ENCODE measurements around the gene CRACR2B.

The CRACR2B gene

GRCh38 chr11:858053-858761 is 30.5 kb downstream of the CRACR2B start:
- TF ChIP-seq, protein P1, sequence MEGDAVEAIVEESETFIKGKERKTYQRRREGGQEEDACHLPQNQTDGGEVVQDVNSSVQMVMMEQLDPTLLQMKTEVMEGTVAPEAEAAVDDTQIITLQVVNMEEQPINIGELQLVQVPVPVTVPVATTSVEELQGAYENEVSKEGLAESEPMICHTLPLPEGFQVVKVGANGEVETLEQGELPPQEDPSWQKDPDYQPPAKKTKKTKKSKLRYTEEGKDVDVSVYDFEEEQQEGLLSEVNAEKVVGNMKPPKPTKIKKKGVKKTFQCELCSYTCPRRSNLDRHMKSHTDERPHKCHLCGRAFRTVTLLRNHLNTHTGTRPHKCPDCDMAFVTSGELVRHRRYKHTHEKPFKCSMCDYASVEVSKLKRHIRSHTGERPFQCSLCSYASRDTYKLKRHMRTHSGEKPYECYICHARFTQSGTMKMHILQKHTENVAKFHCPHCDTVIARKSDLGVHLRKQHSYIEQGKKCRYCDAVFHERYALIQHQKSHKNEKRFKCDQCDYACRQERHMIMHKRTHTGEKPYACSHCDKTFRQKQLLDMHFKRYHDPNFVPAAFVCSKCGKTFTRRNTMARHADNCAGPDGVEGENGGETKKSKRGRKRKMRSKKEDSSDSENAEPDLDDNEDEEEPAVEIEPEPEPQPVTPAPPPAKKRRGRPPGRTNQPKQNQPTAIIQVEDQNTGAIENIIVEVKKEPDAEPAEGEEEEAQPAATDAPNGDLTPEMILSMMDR (IDR thresholded peaks at IDR 0.05; ENCODE audit: control extremely low read depth, extremely low read depth, low read depth, missing control alignments) = no peak
- POLR2A ChIA-PET = no interaction called here
- CTCF ChIA-PET = interaction anchor here (3.0 kb wide), 1 partner anchor 11 kb away, joined by 14 read pairs; no protein-coding TSS in a partner anchor
- no peak for DNase-seq (ENCODE audit: extremely low spot score)

DNA sequence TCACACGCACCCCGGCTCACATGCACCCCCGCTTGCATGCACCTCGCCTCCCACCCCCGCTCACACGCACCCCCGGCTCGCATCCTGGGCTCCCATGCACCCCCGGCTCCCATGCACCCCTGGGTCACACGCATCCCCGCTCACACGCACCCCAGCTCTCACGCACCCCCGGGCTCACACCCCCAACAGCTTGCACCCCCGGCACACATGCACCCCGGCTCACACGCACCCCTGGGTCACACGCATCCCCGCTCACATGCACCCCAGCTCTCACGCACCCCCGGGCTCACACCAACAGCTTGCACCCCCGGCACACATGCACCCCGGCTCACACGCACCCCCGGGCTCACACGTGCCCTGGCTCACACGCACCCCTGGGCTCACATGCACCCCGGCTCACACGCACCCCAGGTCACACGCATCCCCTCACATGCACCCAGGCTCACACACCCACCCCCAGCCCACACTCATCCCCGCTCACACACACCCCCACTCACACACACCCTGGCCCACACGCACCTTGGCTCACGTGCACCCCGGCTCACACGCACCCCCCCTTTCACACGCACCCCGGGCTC is 31.1 kb downstream of the CRACR2B start:
- TF ChIP-seq, protein P1 (IDR thresholded peaks at IDR 0.05; ENCODE audit: control extremely low read depth, extremely low read depth, low read depth, missing control alignments) = no peak
- POLR2A ChIA-PET = no interaction called here
- DNase-seq (ENCODE audit: extremely low spot score) = no peak
- CTCF ChIA-PET = interaction anchor here (3.0 kb wide), 1 partner anchor 11 kb away, joined by 14 read pairs; no protein-coding TSS in a partner anchor

DNA sequence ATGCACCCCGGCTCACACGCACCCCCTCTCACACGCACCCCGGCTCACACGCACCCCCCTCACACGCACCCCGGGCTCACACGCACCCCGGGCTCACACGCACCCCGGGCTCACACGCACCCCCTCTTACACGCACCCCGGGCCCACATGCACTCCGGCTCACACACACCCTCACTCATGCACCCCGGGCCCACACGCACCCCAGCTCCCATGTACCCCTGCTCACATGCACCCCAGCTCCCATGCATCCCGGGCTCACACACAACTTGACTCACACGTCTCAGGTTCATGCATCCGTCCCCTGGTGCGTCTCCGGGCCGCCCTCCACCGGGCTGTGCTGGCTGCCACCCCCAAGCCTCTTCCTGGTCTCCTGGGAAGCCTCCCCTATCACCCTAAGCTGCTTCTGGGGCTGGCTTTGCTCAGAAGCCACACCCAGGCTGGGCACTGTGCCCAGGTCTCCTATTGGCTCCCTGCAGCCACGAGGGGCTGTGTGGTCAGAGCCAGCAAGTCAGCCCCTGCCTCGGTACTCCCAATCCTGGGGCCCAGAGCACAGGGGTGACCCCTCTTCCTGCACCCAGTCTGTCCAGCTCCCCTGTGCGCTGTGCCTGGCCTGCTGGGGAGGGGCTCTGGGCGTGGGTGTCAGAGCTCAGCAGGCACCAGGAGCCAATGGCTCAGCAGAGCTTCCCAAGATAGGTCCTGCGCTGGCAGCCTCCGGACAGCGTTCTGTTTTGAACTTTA is 31.8 kb downstream of the CRACR2B start:
- no peak for DNase-seq (ENCODE audit: extremely low spot score)
- ChIA-PET CTCF (interaction anchor here (2.1 kb wide), 1 partner anchor 12 kb away, joined by 7 read pairs; no protein-coding TSS in a partner anchor), POLR2A (no interaction called here)
- TF ChIP-seq, protein P1 (IDR thresholded peaks at IDR 0.05; ENCODE audit: control extremely low read depth, extremely low read depth, low read depth, missing control alignments) = no peak

DNA sequence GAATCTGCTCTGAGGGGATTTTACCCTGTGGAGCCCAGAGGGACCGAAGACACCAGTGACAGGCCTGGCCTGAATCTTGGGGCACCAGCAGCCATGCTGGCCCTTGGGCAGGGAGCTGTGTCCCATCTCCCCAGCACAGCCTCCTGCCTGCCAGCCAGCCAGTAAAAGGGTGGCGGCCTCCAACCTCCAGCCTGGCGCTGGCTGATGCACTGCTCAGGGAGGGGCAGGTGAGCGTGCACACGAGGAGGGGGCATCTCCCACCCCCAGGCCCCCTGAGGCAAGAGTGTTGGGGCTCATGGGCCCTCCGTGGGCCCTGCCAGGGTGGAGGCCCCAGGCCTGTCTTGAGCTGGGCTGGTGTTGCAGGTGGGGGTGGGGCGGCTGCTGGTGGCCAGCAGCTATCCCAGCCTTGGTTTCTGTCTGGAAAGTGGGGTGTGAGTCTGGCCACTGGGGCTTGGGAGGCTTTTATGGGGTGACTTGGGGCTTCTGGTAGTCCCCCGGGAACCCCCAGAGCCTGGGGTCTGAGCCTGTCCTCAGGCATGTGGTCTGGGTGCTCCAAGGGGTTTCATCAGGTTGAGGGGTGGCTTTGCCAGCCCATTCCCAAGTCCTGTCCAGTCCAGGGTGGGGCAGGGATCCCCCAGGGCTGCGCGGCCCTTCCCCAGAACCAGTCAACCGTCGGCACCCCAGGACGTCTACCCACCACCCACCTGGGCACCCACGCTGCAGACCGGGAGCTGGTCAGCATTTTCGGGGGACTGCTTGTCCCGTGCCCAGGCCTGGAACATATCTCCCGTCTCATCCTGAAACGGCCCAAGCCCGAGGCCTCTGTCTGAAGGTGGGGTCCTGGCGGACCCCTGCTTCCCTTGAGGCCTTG is 32.8 kb downstream of the CRACR2B start:
- no peak for DNase-seq (ENCODE audit: extremely low spot score)
- ChIA-PET POLR2A (no interaction called here), CTCF (interaction anchor here (2.1 kb wide), 1 partner anchor 13 kb away, joined by 7 read pairs; no protein-coding TSS in a partner anchor)
- TF ChIP-seq, protein P1 (IDR thresholded peaks at IDR 0.05; ENCODE audit: control extremely low read depth, extremely low read depth, low read depth, missing control alignments) = no peak

GRCh38 chr11:861105-861479 is 33.4 kb downstream of the CRACR2B start:
- ChIA-PET CTCF (interaction anchor here (2.1 kb wide), 1 partner anchor 13 kb away, joined by 7 read pairs; no protein-coding TSS in a partner anchor), POLR2A (no interaction called here)
- TF ChIP-seq, protein P1 (IDR thresholded peaks at IDR 0.05; ENCODE audit: control extremely low read depth, extremely low read depth, low read depth, missing control alignments) = no peak
- no peak for DNase-seq (ENCODE audit: extremely low spot score)

Measured in GM10248 (cell line).